SKM-1 (cell line): ENCODE data around the gene GRB7.
"Not testable (repeated sequence)": the region's sequence is repeated elsewhere in the genome, so short reads cannot be mapped to it uniquely, and the experiment has no call there.

Experiments
- DNase-seq: peaks from one replicate; lab custom pipeline; 2025; ENCODE audit not compliant: unreplicated experiment; lab: John Stamatoyannopoulos, UW

GRB7 gene

GRCh38 chr17:39737760-39738567, at the start of gene GRB7:
Gene GRB7 (plus strand): TSS chr17:39737938. CDS start chr17:39742302, 4,364 bp downstream.
- DNase-seq: no peak

GRCh38 chr17:39688475-39688835, 49.3 kb upstream of the GRB7 start:
- no peak for DNase-seq

GRCh38 chr17:39688945-39689344, 48.8 kb upstream of the GRB7 start:
- DNase-seq: no peak

- no peak for DNase-seq
Observed at GRCh38 chr17:39694593-39694992, 43.1 kb upstream of the GRB7 start.

- no peak for DNase-seq
Observed at GRCh38 chr17:39695089-39695474, 42.7 kb upstream of the GRB7 start.

GRCh38 chr17:39696731-39697130, 41.0 kb upstream of the GRB7 start:
- DNase-seq: no peak

GRCh38 chr17:39697961-39698360, 39.8 kb upstream of the GRB7 start:
- no peak for DNase-seq

GRCh38 chr17:39699157-39699817, 38.5 kb upstream of the GRB7 start:
- DNase-seq: not testable (repeated sequence)

GRCh38 chr17:39699818-39700147, 38.0 kb upstream of the GRB7 start, which contains the start of gene ERBB2:
Gene ERBB2 (plus strand): TSS chr17:39700064. CDS start chr17:39700239, 175 bp downstream.
- no peak for DNase-seq

- no peak for DNase-seq
Observed at GRCh38 chr17:39700148-39700987, 37.4 kb upstream of the GRB7 start.

GRCh38 chr17:39701012-39701783, 36.5 kb upstream of the GRB7 start:
- no peak for DNase-seq

GRCh38 chr17:39701784-39702422, 35.8 kb upstream of the GRB7 start:
- no peak for DNase-seq

- DNase-seq: no peak
Observed at GRCh38 chr17:39702901-39703893, 34.5 kb upstream of the GRB7 start.

GRCh38 chr17:39703913-39704312, 33.8 kb upstream of the GRB7 start:
- DNase-seq: no peak

- no peak for DNase-seq
Observed at GRCh38 chr17:39704821-39705551, 32.8 kb upstream of the GRB7 start.

GRCh38 chr17:39705786-39706348, 31.9 kb upstream of the GRB7 start:
- no peak for DNase-seq

- no peak for DNase-seq
Observed at GRCh38 chr17:39706383-39706782, 31.4 kb upstream of the GRB7 start.

- DNase-seq: no peak
Observed at GRCh38 chr17:39706921-39707337, 30.8 kb upstream of the GRB7 start.
